HCT116 (cell line): Measurements from ENCODE around the gene TREML1.

Source experiments
- POLR2AphosphoS5 ChIP-seq: IDR thresholded peaks from 2 replicates; pipeline ENCODE4 v1.6.1; 2011; ENCODE audit warnings: mild to moderate bottlenecking, low read depth, low read length, moderate library complexity
- RAD21 ChIP-seq: IDR thresholded peaks from 2 replicates; pipeline ENCODE4 v1.6.1; 2012; ENCODE audit warnings: low read depth, mild to moderate bottlenecking
- SRF ChIP-seq: IDR thresholded peaks from 2 replicates; pipeline ENCODE4 v1.6.1; 2012; ENCODE audit warnings: low read depth
- TCF7L2 ChIP-seq: IDR thresholded peaks from 2 replicates; pipeline ENCODE4 v1.7.0; 2011; ENCODE audit warnings: borderline replicate concordance, inconsistent platforms; ENCODE audit not compliant: insufficient read depth, insufficient read length; ENCODE audit errors: extremely low read depth
- ZNF274 ChIP-seq: fragments of 200-500 bp; sonication (Bioruptor generic); IDR thresholded peaks from 2 replicates; pipeline ENCODE4 v1.6.1; 2014; ENCODE audit warnings: mild to moderate bottlenecking, low read depth, low read length, inconsistent platforms
- TF ChIP-seq, protein P1 (sequence below): IDR thresholded peaks from 2 replicates; pipeline ENCODE4 v1.6.1; 2011; ENCODE audit warnings: mild to moderate bottlenecking, low read length, moderate library complexity; ENCODE audit not compliant: insufficient replicate concordance; ENCODE audit errors: extremely low read depth
- TF ChIP-seq, protein P2 (sequence below), 3 experiments: fragments of 200-600 bp in 1 of 3; sonication (generic) in 1 of 3; IDR thresholded peaks in 2 of 3; conservative IDR thresholded peaks in 1 of 3; 2 replicates each; pipeline ENCODE4 v1.5.1; 2012 to 2017; ENCODE audit warnings: low read depth in 2 of 3, low read length in 2 of 3, antibody characterized with exemption in 1 of 3, borderline replicate concordance in 1 of 3, control low read depth in 1 of 3, mild to moderate bottlenecking in 1 of 3, mixed read lengths in 1 of 3, mixed run types in 1 of 3, moderate library complexity in 1 of 3; ENCODE audit not compliant: insufficient read depth in 1 of 3
- TF ChIP-seq, protein P3 (sequence below): IDR thresholded peaks from 2 replicates; pipeline ENCODE4 v1.6.1; 2012
- TF ChIP-seq, protein P4 (sequence below): IDR thresholded peaks from 2 replicates; pipeline ENCODE4 v1.6.1; 2012; ENCODE audit warnings: low read depth

DNA sequence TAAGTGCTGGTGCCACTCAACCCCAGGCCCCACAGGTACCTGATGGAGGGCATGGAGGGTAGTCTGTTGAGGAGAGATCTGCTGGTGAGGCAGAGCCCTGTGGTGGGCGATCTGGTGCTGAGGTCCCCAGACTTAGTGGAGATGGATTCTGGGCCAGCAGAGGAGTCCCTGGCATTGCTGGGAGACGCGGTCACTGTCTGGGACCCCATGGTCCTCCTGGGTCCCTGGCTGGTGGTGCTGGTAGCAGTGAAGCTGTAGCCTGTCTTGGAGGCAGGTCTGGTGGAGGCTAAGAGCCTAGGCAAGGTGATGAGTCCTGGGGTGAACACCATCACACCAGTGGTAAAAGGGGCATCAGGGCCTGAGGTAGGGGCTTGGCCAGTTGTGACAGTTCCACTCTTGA, 40.2 kb upstream of the TREML1 start:
- TF ChIP-seq ZNF274 (no peak), POLR2AphosphoS5 (no peak), RAD21 (no peak), TCF7L2 (no peak), SRF (no peak)
- TF ChIP-seq, protein P1, sequence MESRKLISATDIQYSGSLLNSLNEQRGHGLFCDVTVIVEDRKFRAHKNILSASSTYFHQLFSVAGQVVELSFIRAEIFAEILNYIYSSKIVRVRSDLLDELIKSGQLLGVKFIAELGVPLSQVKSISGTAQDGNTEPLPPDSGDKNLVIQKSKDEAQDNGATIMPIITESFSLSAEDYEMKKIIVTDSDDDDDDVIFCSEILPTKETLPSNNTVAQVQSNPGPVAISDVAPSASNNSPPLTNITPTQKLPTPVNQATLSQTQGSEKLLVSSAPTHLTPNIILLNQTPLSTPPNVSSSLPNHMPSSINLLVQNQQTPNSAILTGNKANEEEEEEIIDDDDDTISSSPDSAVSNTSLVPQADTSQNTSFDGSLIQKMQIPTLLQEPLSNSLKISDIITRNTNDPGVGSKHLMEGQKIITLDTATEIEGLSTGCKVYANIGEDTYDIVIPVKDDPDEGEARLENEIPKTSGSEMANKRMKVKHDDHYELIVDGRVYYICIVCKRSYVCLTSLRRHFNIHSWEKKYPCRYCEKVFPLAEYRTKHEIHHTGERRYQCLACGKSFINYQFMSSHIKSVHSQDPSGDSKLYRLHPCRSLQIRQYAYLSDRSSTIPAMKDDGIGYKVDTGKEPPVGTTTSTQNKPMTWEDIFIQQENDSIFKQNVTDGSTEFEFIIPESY = no peak
- TF ChIP-seq, protein P2, sequence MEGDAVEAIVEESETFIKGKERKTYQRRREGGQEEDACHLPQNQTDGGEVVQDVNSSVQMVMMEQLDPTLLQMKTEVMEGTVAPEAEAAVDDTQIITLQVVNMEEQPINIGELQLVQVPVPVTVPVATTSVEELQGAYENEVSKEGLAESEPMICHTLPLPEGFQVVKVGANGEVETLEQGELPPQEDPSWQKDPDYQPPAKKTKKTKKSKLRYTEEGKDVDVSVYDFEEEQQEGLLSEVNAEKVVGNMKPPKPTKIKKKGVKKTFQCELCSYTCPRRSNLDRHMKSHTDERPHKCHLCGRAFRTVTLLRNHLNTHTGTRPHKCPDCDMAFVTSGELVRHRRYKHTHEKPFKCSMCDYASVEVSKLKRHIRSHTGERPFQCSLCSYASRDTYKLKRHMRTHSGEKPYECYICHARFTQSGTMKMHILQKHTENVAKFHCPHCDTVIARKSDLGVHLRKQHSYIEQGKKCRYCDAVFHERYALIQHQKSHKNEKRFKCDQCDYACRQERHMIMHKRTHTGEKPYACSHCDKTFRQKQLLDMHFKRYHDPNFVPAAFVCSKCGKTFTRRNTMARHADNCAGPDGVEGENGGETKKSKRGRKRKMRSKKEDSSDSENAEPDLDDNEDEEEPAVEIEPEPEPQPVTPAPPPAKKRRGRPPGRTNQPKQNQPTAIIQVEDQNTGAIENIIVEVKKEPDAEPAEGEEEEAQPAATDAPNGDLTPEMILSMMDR (IDR thresholded peaks at IDR 0.05 in 2 of 3, conservative IDR thresholded peaks at IDR 0.05 in 1 of 3; ENCODE audit: borderline replicate concordance in 1 of 3, insufficient read depth in 1 of 3, low read depth in 2 of 3, low read length in 2 of 3) = no peak
- TF ChIP-seq, protein P3, sequence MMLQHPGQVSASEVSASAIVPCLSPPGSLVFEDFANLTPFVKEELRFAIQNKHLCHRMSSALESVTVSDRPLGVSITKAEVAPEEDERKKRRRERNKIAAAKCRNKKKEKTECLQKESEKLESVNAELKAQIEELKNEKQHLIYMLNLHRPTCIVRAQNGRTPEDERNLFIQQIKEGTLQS = no peak
- TF ChIP-seq, protein P4, sequence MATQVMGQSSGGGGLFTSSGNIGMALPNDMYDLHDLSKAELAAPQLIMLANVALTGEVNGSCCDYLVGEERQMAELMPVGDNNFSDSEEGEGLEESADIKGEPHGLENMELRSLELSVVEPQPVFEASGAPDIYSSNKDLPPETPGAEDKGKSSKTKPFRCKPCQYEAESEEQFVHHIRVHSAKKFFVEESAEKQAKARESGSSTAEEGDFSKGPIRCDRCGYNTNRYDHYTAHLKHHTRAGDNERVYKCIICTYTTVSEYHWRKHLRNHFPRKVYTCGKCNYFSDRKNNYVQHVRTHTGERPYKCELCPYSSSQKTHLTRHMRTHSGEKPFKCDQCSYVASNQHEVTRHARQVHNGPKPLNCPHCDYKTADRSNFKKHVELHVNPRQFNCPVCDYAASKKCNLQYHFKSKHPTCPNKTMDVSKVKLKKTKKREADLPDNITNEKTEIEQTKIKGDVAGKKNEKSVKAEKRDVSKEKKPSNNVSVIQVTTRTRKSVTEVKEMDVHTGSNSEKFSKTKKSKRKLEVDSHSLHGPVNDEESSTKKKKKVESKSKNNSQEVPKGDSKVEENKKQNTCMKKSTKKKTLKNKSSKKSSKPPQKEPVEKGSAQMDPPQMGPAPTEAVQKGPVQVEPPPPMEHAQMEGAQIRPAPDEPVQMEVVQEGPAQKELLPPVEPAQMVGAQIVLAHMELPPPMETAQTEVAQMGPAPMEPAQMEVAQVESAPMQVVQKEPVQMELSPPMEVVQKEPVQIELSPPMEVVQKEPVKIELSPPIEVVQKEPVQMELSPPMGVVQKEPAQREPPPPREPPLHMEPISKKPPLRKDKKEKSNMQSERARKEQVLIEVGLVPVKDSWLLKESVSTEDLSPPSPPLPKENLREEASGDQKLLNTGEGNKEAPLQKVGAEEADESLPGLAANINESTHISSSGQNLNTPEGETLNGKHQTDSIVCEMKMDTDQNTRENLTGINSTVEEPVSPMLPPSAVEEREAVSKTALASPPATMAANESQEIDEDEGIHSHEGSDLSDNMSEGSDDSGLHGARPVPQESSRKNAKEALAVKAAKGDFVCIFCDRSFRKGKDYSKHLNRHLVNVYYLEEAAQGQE = no peak
